Neuronal stem cell (in vitro differentiated cells): ENCODE measurements around the gene KRI1.

ENCODE experiments used
- DNase-seq: peaks from one replicate; pipeline ENCODE4 v3.0.0-alpha.2; 2013; ENCODE audit warnings: low spot score
- H2AFZ ChIP-seq: one replicate; pipeline ENCODE4 v1.6.1; 2013; ENCODE audit warnings: mild to moderate bottlenecking, low read length, inconsistent platforms
- H2AK5ac ChIP-seq: 2 replicates; pipeline ENCODE4 v1.6.1; 2013; ENCODE audit warnings: low read depth, mild to moderate bottlenecking, inconsistent platforms, low read length, moderate library complexity, mixed read lengths
- H2BK120ac ChIP-seq: 2 replicates; pipeline ENCODE4 v1.6.1; 2013; ENCODE audit warnings: low read depth, mild to moderate bottlenecking, inconsistent platforms, low read length, moderate library complexity, mixed read lengths
- H2BK12ac ChIP-seq: one replicate; pipeline ENCODE4 v1.6.1; 2013; ENCODE audit warnings: low read length, inconsistent platforms
- H2BK15ac ChIP-seq: 2 replicates; pipeline ENCODE4 v1.6.1; 2013; ENCODE audit warnings: mild to moderate bottlenecking, low read length, inconsistent platforms, mixed read lengths
- H2BK5ac ChIP-seq: one replicate; pipeline ENCODE4 v1.6.1; 2013; ENCODE audit warnings: inconsistent platforms, mild to moderate bottlenecking, low read length, moderate library complexity
- H3K14ac ChIP-seq: one replicate; pipeline ENCODE4 v1.6.1; 2013; ENCODE audit warnings: low read length, inconsistent platforms
- H3K18ac ChIP-seq: 2 replicates; pipeline ENCODE4 v1.6.1; 2013; ENCODE audit warnings: low read length, inconsistent platforms
- H3K23ac ChIP-seq: 2 replicates; pipeline ENCODE4 v1.6.1; 2013; ENCODE audit warnings: low read depth, mild to moderate bottlenecking, mixed read lengths, low read length, inconsistent platforms; ENCODE audit not compliant: poor library complexity
- H3K27ac ChIP-seq: replicated peaks from 3 replicates; pipeline ENCODE4 v1.5.1; 2013; ENCODE audit warnings: low read length, inconsistent platforms
- H3K27me3 ChIP-seq, 3 experiments: 2 replicates each; pipeline ENCODE4 v1.6.1; 2013; ENCODE audit warnings: low read length in 3 of 3, mild to moderate bottlenecking in 2 of 3, inconsistent platforms in 1 of 3, low read depth in 1 of 3, mixed read lengths in 1 of 3, moderate library complexity in 1 of 3; ENCODE audit not compliant: control insufficient read depth in 3 of 3, insufficient read depth in 3 of 3
- H3K36me3 ChIP-seq, 2 donors: replicated peaks in 1 of 2; 2 replicates each; pipeline ENCODE4 v1.6.1; 2013; ENCODE audit warnings: low read length in 2 of 2; ENCODE audit not compliant: control insufficient read depth in 2 of 2, insufficient read depth in 2 of 2
- H3K4ac ChIP-seq: 2 replicates; pipeline ENCODE4 v1.6.1; 2013; ENCODE audit warnings: inconsistent platforms, mild to moderate bottlenecking, low read length, moderate library complexity
- H3K4me1 ChIP-seq, 2 donors: 1 replicate in 1 of 2; 2 replicates in 1 of 2; pipeline ENCODE4 v1.6.1; 2013; ENCODE audit warnings: low read length in 2 of 2, low read depth in 1 of 2; ENCODE audit not compliant: control insufficient read depth in 2 of 2, insufficient read depth in 1 of 2
- H3K4me2 ChIP-seq: one replicate; pipeline ENCODE4 v1.6.1; 2013; ENCODE audit warnings: mild to moderate bottlenecking, low read length, inconsistent platforms; ENCODE audit not compliant: insufficient read depth, poor library complexity, severe bottlenecking
- H3K4me3 ChIP-seq, 2 donors: 2 replicates each; pipeline ENCODE4 v1.5.1; 2013; ENCODE audit warnings: low read length in 2 of 2, mild to moderate bottlenecking in 2 of 2, inconsistent platforms in 1 of 2, moderate library complexity in 1 of 2
- H3K79me1 ChIP-seq: one replicate; pipeline ENCODE4 v1.6.1; 2013; ENCODE audit warnings: low read depth, mild to moderate bottlenecking, inconsistent platforms, low read length, moderate library complexity
- H3K9ac ChIP-seq: one replicate; pipeline ENCODE4 v1.6.1; 2013; ENCODE audit warnings: mild to moderate bottlenecking, low read depth, low read length, inconsistent platforms; ENCODE audit not compliant: poor library complexity
- H3K9me3 ChIP-seq, 2 donors: replicated peaks in 1 of 2; 2 replicates each; pipeline versions ENCODE3 to v1.6.1; 2013; ENCODE audit warnings: low read length in 2 of 2, mild to moderate bottlenecking in 2 of 2, inconsistent platforms in 1 of 2, low read depth in 1 of 2, mixed read lengths in 1 of 2, moderate library complexity in 1 of 2; ENCODE audit not compliant: control insufficient read depth in 2 of 2, insufficient read depth in 1 of 2
- H4K8ac ChIP-seq: one replicate; pipeline ENCODE4 v1.6.1; 2013; ENCODE audit warnings: low read depth, mild to moderate bottlenecking, inconsistent platforms, low read length, moderate library complexity
- H4K91ac ChIP-seq: one replicate; pipeline ENCODE4 v1.6.1; 2013; ENCODE audit warnings: low read length, low read depth, mild to moderate bottlenecking, inconsistent platforms; ENCODE audit not compliant: poor library complexity
- WGBS, 2 donors: extraction: QIAGEN DNeasy Blood & Tissue Kit; methylation state at CpG; one replicate each; pipeline ENCODE4 v1.1.7; 2013; ENCODE audit warnings: missing lambda C conversion rate in 2 of 2, mixed read lengths in 1 of 2; ENCODE audit not compliant: insufficient read length in 2 of 2, insufficient replicate concordance in 1 of 2; ENCODE audit errors: extremely low coverage in 2 of 2; 5-methylcytosine and 5-hydroxymethylcytosine counted together

The KRI1 gene

GRCh38 chr19:10548746-10549276, 17.0 kb downstream of the KRI1 start:
- WGBS, 2 donors: no CpG with 5 or more reads among the region's 18 CpGs
- H3K14ac ChIP-seq: no peak overlapping the region
- no peak overlapping the region for H3K4ac ChIP-seq
- H2BK15ac ChIP-seq: no peak overlapping the region
- H3K79me1 ChIP-seq: peaks cover 10% of the 10 kb centered on the region
- peak overlapping the region; percentile 53 for H2BK5ac ChIP-seq
- H2AFZ ChIP-seq: no peak overlapping the region
- no peak overlapping the region for H4K91ac ChIP-seq
- peaks cover 37 to 61% of the 10 kb centered on the region in 2 donors for H3K36me3 ChIP-seq
- no peak overlapping the region for H3K23ac ChIP-seq
- no peak overlapping the region for H3K27ac ChIP-seq
- H3K4me1 ChIP-seq: peaks cover 4 to 7% of the 10 kb centered on the region in 2 donors
- H2BK12ac ChIP-seq: no peak overlapping the region
- no peaks in the 10 kb centered on the region for H3K27me3 ChIP-seq
- H2BK120ac ChIP-seq: no peak overlapping the region
- H3K4me2 ChIP-seq: no peak overlapping the region
- peak overlapping the region in 1 of 2 donors; percentile 60 for H3K4me3 ChIP-seq
- H3K18ac ChIP-seq: peak overlapping the region; percentile 57
- no peak overlapping the region for H3K9ac ChIP-seq
- no peak for DNase-seq
- no peak overlapping the region for H2AK5ac ChIP-seq
- H4K8ac ChIP-seq: no peak overlapping the region
- no peaks in the 10 kb centered on the region for H3K9me3 ChIP-seq

GRCh38 chr19:10546817-10547216, 19.0 kb downstream of the KRI1 start:
- Histone ChIP-seq H3K23ac (no peak overlapping the region), H4K8ac (no peak overlapping the region), H3K79me1 (peaks cover 10% of the 10 kb centered on the region), H2BK12ac (no peak overlapping the region), H3K4me3 (no peak overlapping the region), H3K36me3 (peaks cover 18 to 41% of the 10 kb centered on the region in 2 donors), H3K18ac (no peak overlapping the region), H2AFZ (no peak overlapping the region), H3K4me1 (peaks cover 4 to 7% of the 10 kb centered on the region in 2 donors), H3K9ac (peak overlapping the region; percentile 44), H3K4me2 (no peak overlapping the region), H3K9me3 (no peaks in the 10 kb centered on the region), H2BK5ac (no peak overlapping the region), H4K91ac (no peak overlapping the region), H3K14ac (no peak overlapping the region), H2BK15ac (no peak overlapping the region), H2AK5ac (no peak overlapping the region), H3K27ac (no peak overlapping the region), H2BK120ac (no peak overlapping the region), H3K4ac (no peak overlapping the region), H3K27me3 (no peaks in the 10 kb centered on the region)
- WGBS, 2 donors: no CpG with 5 or more reads among the region's 17 CpGs
- no peak for DNase-seq

GRCh38 chr19:10544753-10545251, 21.0 kb downstream of the KRI1 start:
- H3K4me3 ChIP-seq: peak overlapping the region; percentile 10 to 88
- H3K36me3 ChIP-seq: peaks cover 12 to 26% of the 10 kb centered on the region in 2 donors
- H4K91ac ChIP-seq: no peak overlapping the region
- H3K18ac ChIP-seq: no peak overlapping the region
- no peaks in the 10 kb centered on the region for H3K27me3 ChIP-seq
- H2AFZ ChIP-seq: no peak overlapping the region
- H2BK120ac ChIP-seq: no peak overlapping the region
- no peak overlapping the region for H3K4ac ChIP-seq
- no peak overlapping the region for H2AK5ac ChIP-seq
- H3K4me2 ChIP-seq: peak overlapping the region; percentile 35
- no peaks in the 10 kb centered on the region for H3K9me3 ChIP-seq
- H2BK12ac ChIP-seq: no peak overlapping the region
- no CpG with 5 or more reads among the region's 23 CpGs for WGBS, 2 donors
- H3K23ac ChIP-seq: peak overlapping the region; percentile 73
- H3K9ac ChIP-seq: peak overlapping the region; percentile 55
- H3K14ac ChIP-seq: no peak overlapping the region
- H3K4me1 ChIP-seq: peaks cover 4 to 7% of the 10 kb centered on the region in 2 donors
- H4K8ac ChIP-seq: no peak overlapping the region
- peaks cover 10% of the 10 kb centered on the region for H3K79me1 ChIP-seq
- H3K27ac ChIP-seq: no peak overlapping the region
- no peak overlapping the region for H2BK15ac ChIP-seq
- no peak for DNase-seq
- no peak overlapping the region for H2BK5ac ChIP-seq

- Histone ChIP-seq H3K27me3 (no peaks in the 10 kb centered on the region), H3K27ac (no peak overlapping the region), H4K8ac (no peak overlapping the region)
These were observed 21.5 kb downstream of the KRI1 start for GRCh38 chr19:10544242-10544752.

More at GRCh38 chr19:10544242-10544752, 21.5 kb downstream of the KRI1 start:
- Histone ChIP-seq H2BK120ac (peak overlapping the region; percentile 61), H2BK15ac (no peak overlapping the region), H3K9me3 (no peaks in the 10 kb centered on the region), H4K91ac (no peak overlapping the region), H3K23ac (peak overlapping the region; percentile 91), H3K36me3 (peaks cover 10 to 23% of the 10 kb centered on the region in 2 donors), H2AK5ac (peak overlapping the region; percentile 4), H3K4ac (no peak overlapping the region), H2BK5ac (no peak overlapping the region), H3K4me1 (peaks cover 4 to 7% of the 10 kb centered on the region in 2 donors), H2BK12ac (no peak overlapping the region), H3K18ac (peak overlapping the region; percentile 90), H3K4me2 (peak overlapping the region; percentile 83), H3K4me3 (peak overlapping the region; percentile 88 to 95), H3K79me1 (peaks cover 10% of the 10 kb centered on the region), H2AFZ (peak overlapping the region; percentile 99), H3K14ac (no peak overlapping the region), H3K9ac (peak overlapping the region; percentile 80)
- WGBS, 2 donors: no CpG with 5 or more reads among the region's 22 CpGs
- DNase-seq: no peak
